ENCODE results near the gene STIM1.
"Not testable (repeated sequence)": the region's sequence is repeated elsewhere in the genome, so short reads cannot be mapped to it uniquely, and the experiment has no call there.

The STIM1 gene

GRCh38 chr11:3989921-3990290 lies 134.4 kb downstream of the STIM1 start:
- no peak for DNase-seq

- no peak for DNase-seq
Observed at GRCh38 chr11:3990406-3990805, 134.9 kb downstream of the STIM1 start.

DNA sequence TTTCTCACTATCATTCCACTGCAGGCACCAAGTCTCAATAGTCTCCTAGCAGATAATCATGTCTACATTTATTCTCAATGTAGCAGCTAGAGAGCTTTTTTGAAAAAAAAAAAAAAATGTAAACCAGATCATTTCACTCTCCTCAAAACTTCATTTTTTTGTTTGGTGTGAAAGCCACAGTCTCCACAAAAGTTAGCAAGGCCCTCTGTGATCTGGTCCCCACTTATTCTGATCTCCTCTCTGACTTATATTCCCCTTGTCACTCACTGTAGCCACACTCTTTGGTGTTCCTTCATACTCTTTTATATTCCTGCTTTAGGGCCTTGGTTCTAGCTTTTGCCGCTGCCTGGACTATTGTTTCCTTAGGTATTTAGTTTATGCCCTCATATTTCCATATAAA lies 137.5 kb downstream of the STIM1 start:
- DNase-seq: no peak

GRCh38 chr11:3994030-3994640 lies 138.7 kb downstream of the STIM1 start:
- DNase-seq: no peak

DNA sequence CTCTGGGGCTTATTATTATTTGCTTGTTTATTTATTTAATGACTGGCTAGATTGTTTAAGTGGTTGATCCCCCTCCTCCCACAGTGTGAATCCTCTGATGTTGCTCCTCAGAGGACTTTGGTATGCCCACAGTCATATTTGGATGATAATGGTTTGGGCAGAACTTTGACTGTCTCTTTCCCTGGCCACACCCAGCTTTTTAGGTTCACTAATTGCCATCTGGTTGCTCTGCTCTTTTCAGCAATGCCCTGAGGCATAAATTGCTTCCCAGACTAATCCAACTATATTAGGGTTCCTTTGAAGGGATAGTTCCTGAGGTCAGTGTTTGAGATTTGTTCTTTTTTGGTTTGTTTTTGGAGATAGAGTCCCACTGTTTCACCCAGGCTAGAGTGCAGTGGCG lies 139.8 kb downstream of the STIM1 start:
- DNase-seq: no peak

GRCh38 chr11:3995949-3996554 lies 140.6 kb downstream of the STIM1 start:
- no peak for DNase-seq

DNA sequence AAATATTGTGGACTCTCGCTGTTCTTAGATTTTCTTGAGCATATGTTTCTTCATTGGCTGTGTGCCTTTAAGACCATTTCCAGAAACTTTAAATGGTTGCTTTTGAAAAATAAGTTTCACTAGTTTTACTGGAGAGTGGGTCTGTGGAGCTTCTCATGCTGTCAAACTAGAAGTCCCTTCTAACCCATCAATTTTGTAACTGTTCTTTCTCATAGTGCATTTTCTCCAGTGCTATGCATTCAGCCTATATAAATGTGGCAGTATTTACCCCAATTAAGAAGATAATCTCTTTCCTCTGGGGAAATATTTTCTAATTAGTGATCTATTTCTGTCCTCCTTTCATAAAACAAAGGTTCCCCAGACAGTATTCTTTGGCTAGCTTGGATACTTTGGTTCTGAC lies 141.2 kb downstream of the STIM1 start:
- no peak for DNase-seq

DNA sequence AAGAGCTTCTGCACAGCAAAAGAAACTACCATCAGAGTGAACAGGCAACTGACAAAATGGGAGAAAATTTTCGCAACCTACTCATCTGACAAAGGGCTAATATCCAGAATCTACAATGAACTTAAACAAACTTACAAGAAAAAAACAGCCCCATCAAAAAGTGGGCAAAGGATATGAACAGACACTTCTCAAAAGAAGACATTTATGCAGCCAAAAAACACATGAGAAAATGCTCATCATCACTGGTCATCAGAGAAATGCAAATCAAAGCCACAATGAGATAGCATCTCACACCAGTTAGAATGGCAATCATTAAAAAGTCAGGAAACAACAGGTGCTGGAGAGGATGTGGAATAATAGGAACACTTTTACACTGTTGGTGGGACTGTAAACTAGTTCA lies 149.3 kb downstream of the STIM1 start:
- DNase-seq: not testable (repeated sequence)

DNA sequence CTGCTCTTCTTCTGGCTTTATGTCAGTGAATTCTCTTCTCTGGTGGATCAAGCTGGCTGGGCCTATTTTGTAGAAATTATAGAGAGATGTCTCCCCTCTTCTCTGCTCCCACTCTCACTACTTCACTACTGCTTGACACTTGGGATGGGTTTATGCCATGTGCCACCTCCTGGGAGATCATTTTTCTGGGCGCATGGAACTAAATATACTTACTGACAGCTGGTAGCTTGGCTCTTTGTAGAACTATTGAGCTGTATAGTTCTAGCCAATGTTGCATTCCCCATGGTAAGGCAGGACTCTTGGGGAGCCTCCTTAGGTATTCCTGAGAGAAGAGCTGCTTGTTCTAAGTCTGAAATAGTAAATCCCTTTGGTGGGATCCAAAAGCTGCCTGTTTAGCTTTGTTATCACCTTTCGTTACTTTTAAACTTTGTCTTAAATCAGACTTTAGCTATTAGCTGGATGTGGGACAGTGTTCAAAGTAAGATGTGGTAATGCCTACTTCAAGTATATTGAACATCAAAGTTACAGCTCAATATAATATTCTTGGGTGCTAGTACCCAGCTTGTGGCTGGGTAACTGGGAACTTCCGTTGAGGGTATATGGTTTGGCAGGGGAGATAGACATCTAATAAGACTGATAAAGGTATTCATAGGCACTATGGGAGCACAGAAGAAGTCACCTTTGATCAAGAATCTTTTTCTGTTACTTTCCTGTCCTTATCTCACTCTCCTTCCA lies 151.6 kb downstream of the STIM1 start:
- no peak for DNase-seq

- DNase-seq: no peak
Observed at GRCh38 chr11:4008116-4008515, 152.7 kb downstream of the STIM1 start.

- not testable (repeated sequence) for DNase-seq
Observed at GRCh38 chr11:4016602-4017001, 161.1 kb downstream of the STIM1 start.

- no peak for DNase-seq
Observed at GRCh38 chr11:4017129-4017528, 161.7 kb downstream of the STIM1 start.

GRCh38 chr11:4018641-4019040 lies 163.2 kb downstream of the STIM1 start:
- no peak for DNase-seq

- DNase-seq: no peak
Observed at GRCh38 chr11:4019891-4020290, 164.4 kb downstream of the STIM1 start.

- no peak for DNase-seq
Observed at GRCh38 chr11:4022669-4023068, 167.2 kb downstream of the STIM1 start.

DNA sequence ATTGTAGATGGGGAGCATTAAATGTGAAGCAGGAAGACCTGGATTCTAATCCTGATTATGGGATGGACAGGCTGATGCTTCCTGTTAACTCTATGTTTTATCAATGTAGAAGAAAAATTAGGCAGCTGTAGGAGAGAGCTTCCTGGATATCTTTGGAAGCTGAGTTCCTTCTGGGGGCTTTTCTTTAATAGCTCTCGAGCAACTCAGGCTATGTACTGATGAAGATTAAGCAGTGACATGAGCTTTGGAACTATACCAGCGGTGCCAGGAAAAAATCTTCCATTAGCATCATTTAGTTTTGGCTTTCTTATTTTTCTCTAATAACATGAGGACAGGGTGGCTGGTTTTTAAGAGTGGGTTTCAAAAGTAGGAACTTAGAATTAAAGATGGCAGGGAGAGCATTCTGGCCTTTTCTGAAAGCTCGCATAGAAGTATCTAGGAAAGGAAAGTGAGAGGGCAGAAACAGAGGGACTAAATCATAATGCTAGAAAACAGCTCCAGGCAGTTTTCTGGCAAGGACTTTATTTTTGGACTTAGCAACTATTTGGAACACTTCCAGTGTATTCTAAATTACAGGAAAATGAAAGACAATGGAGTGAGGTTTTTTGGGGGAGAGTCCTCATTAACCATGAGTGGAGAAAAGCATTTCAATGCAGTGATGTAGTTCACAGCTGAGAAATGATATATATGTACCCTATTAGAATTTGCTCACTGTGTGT lies 169.9 kb downstream of the STIM1 start:
- no peak for DNase-seq

DNA sequence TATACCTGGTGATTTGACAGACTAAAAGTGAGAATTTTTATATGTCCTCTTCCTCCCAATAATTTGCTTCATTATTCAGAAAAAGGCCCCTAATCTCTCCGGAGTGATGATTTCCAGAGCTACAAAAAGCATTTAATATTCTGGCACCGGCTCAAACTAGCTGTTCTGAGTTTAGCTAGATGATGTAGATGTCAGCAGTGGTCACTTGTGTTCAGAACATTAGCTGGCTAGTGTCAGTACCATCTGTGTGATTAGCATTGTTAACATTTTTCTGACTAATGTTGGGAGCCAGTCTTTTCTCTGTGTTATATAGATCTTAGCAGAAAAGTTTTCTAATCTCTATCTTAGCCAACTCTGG lies 170.5 kb downstream of the STIM1 start:
- no peak for DNase-seq

DNA sequence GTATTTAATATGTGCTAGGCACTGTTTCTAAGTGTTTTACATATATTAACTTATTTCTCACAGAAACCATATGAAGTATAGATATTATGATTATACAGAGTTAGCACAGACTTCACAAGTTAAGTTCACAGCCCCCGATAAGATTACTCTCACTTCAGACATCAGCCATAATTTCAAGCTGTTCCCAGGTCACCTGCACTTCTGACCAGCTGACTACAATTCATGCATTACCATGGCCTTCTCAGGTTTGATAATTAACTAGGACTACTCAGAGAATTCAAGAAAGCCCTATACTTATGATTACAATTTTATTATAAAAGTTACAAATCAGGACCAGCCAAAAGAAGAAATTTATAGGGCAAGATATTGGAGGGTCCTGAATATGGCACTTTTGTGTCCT lies 170.9 kb downstream of the STIM1 start:
- no peak for DNase-seq

DNA sequence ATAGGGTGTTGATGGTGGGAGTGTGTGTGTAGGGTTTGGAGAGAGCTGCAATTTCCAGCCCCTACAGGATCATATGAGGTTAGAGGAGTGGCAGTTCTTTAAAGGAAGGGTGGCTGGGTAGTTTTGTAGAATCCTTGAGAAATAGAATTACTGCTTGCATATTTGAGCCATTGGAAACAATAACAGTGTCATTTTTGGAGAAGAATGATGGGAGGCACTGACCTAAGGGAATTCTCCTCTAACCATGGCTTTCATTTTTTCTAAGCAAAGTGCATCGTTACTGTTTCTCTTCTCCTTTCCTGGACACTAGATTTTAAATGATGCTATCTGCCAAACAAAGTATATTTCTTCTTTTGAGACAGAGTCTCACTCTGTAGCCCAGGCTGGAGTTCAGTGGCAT lies 172.3 kb downstream of the STIM1 start:
- DNase-seq: no peak

DNA sequence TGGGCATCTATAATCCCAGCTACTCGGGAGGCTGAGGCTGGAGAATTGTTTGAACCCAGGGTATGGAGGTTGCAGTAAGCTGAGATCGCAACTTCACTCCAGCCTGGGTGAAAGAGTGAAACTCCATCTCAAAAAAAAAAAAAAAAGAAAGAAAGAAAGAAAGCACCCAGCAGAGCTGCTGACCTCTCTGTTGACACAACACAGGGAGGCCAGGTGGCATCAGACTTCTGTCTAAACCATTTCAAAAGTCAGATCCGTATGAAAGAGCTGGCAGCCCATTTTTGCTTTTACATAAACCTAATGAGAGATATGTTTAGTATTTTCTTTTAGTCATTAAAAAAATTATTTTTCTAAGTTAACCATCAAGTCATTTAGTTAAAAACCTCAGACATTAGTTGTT lies 174.7 kb downstream of the STIM1 start:
- DNase-seq: no peak

DNA sequence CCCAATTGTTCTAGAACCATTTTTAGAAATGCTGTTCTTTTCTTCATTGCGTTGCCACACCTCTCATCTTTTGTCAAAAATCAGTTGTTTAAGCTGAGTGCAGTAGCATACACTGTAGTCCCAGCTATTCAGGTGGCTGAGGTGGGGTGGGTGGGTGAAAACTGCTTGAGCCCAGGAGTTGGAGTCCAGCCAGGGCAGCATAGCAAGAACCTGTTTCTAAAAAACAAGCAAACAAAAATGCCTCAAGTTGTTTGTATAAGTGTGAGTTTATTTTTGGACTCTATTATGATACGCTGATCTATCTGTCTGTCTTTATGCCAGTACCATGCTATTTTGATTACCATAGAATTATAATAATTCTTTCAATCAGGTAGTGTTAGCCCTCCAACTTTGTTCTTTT lies 176.6 kb downstream of the STIM1 start:
- DNase-seq: no peak

DNA sequence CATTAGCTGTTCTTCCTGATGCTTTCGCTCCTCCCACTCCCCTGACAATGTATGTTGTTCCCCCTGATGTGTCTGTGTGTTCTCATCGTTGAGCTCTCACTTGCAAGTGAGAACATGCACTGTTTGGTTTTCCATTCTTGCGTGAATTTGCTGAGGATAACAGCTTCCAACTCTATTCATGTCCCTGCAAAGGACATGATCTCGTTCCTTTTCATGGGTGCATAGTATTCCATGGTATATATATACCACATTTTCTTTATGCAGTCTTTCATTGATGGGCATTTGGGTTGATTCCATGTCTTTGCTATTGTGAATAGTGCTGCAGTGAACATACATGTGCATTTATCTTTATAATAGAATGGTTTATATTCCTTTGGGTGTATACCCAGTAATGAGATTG lies 180.5 kb downstream of the STIM1 start:
- DNase-seq: no peak

DNA sequence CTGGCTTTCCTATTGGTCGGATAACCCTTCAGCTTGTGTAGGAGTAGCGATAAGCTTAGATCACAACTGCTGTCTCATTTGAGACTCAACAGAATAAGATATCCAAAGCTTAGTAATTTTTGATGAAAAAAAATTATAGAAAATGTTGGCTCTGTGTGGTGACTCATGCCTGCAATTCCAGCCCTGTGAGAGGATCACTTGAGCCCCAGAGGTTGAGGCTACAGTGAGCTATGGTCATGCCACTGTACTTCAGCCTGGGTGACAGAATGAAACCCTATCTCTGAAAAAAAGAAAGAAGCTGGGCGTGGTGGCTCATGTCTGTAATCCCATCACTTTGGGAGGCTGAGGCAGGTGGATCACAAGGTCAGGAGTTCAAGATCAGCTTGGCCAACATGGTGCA lies 183.5 kb downstream of the STIM1 start:
- no peak for DNase-seq

DNA sequence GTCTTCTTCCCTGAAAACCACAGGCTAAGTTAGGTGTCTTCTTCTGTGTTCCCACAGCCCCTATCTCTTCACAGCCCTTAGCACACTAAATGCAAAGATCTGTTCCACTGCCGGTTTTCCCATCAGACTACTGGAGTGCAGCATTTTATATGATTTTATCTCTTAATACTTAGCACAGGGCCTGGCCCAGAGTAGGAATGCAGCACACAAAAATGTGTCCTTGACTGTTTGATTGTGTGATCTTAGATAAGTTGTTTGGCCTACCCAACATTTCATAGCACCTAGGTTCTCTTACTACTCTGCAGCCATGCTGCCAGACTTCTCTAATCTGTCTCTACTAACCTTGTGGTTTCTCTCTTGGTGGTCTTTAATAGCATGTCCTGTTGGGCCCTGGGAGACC lies 185.0 kb downstream of the STIM1 start:
- no peak for DNase-seq
